HG03280 (cell line): ENCODE measurements around the gene MATN1.
A peak's percentile ranks its signal among the peaks of the same experiment; 100 is the strongest.
"Not testable (repeated sequence)": the region's sequence is repeated elsewhere in the genome, so short reads cannot be mapped to it uniquely, and the experiment has no call there.

Experiments used
- ATAC-seq: cut with Tn5 transposase; IDR thresholded peaks from one replicate; pipeline ENCODE4 v1.9.1; 2021; ENCODE audit warnings: mild to moderate bottlenecking, moderate library complexity; ENCODE audit not compliant: unreplicated experiment

MATN1 gene, protein sequence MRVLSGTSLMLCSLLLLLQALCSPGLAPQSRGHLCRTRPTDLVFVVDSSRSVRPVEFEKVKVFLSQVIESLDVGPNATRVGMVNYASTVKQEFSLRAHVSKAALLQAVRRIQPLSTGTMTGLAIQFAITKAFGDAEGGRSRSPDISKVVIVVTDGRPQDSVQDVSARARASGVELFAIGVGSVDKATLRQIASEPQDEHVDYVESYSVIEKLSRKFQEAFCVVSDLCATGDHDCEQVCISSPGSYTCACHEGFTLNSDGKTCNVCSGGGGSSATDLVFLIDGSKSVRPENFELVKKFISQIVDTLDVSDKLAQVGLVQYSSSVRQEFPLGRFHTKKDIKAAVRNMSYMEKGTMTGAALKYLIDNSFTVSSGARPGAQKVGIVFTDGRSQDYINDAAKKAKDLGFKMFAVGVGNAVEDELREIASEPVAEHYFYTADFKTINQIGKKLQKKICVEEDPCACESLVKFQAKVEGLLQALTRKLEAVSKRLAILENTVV

DNA sequence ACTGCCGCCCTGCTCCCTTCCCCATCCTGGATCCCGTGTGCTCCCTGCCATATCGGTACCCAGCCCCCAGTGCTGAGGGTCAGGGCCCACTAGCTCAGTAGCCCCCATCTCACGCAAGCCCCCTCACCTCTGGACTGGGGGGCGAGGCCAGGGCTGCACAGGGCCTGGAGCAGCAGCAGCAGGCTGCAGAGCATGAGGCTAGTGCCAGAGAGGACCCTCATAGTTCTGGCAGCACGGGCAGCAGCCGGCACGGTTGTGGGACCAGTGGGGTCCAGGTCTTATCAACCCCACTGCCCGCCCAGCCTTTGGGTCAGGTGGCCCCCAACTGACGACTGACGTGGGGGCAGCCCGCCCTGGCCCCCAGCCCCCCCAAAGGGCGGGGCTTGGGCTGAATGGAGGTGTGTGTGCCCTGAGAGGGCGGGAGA, at the start of gene MATN1:
TSS of gene MATN1 (minus strand) at position 255 of the 425 bp plus-strand sequence. CDS start at position 221, 34 bp downstream.
- no peak for ATAC-seq

DNA sequence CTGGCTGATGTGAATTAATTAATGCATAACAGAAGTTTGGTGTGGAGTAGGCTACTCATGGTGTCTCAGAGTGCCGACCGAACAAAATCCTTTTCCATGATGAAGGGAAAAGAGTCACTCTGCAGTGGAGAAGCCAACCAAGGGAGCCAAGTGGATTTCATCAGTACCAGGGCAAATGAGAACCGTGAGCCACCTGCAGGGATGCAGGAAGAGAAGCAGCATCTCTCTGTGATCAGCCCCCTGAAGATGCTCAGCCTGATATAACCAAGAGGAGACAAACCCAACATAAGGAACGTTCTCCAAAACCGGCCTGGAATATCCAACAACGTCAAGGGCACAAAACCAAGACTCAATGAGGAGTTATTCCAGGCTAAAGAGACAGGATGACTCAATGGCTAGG, 47.6 kb upstream of the MATN1 start:
- ATAC-seq = no peak

DNA sequence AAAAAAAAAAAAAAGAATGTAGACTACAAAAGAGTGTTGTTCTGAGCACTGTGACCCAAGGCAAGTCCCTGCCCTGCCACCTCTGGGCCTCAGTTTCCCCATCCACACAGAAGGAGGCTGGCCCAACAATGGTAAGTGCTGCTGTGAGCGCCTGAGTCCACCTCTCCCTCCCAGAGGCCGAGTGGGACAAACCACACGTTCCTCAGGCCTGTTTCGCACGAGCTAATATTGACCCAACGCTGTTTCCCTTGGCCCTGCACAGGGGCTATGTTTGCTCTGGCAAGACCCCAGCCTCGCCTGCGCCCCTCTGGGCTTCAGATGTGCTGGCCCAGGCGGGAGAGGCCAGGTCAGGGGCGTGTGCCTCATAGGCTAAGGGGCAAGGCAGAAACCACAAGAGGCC, 46.8 kb upstream of the MATN1 start:
- ATAC-seq = no peak

DNA sequence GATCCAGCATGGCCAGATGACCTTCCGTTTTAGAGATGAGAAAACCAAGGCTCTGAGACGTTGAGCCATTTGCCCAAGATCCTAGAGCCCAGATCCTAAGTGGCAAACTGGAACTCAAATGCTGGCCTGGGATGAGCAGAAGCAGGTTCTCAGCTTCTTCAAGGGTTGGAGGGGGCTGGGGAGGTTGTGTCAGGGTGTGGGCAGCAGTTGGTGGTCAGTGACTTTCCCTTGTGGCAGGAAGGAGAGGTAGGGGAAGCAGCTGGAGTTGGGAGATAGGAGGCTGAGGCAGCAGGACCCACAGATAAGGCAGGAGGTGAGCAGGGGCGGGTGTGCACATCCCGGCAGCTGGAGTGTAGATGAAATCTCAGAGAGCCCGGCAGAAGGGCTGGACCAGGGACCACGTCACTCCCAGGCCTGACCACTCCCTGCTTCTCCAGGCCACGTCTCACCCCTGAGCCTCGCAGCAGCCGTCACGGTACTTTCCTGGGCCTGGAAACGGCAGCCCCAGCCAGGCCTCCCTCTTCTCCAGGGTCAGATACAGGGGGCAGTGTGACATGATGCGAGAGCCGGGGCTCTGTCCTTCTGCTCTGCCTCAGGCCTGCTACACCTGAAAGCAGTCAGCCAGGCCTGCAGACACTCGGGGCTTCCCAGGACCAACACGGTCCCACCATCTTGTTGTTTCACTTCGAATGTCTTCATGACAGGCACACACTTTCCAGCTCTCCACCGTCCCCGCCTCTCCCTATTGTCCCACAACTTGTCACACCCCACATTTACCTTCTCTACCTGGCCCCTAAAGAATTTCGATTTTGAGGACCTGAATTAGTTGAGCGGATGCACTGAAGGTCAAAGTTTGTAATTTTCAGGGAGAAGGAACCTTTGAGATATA, 45.7 kb upstream of the MATN1 start:
- no peak for ATAC-seq

DNA sequence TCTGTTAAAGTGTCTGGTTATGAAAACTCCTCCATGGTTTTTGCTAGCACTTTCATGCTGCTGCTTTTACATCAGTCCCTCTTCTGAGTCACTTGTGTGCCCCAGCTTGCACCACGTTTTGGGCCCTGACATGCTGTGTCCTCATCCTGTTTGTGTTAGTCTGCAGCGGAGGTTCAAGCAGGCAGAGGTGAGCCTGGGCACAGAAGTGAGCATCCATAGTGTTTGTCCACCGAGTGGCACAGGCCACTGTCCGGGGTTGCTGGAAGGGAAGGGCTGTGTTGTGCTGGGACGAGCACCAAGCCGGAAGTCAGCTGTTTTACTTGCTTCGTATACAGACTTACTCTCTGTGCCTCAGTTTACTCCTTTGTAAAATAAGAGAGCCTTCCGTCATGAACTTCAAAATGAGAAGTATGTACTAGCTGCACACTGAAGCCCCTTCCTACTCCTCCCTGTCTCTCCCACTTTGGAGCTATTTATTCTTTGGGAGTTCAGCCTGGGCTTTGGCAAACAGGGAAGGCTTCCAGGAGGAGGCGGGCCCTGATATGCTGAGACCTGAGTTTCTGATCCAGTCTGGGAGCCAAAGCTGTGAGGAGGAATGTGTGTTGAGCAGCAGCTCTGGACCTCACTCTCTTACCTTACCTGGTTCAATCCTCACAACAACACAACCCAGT, 44.9 kb upstream of the MATN1 start:
- no peak for ATAC-seq

DNA sequence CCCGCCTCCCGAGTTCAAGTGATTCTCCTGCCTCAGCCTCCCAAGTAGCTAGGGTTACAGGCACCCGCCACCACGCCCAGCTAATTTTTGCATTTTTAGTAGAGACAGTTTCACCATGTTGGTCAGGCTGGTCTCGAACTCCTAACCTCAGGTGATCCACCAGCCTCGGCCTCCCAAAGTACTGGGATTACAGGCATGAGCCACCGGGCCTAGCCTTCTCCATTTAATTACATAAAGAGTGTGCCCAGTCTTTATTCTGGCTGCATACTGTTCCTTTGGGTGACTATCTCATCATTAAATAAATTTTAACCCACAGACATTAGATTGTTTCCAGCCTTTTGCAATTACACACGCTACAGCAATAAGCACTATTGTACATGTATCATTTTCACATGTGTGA, 43.6 kb upstream of the MATN1 start:
- not testable (repeated sequence) for ATAC-seq

DNA sequence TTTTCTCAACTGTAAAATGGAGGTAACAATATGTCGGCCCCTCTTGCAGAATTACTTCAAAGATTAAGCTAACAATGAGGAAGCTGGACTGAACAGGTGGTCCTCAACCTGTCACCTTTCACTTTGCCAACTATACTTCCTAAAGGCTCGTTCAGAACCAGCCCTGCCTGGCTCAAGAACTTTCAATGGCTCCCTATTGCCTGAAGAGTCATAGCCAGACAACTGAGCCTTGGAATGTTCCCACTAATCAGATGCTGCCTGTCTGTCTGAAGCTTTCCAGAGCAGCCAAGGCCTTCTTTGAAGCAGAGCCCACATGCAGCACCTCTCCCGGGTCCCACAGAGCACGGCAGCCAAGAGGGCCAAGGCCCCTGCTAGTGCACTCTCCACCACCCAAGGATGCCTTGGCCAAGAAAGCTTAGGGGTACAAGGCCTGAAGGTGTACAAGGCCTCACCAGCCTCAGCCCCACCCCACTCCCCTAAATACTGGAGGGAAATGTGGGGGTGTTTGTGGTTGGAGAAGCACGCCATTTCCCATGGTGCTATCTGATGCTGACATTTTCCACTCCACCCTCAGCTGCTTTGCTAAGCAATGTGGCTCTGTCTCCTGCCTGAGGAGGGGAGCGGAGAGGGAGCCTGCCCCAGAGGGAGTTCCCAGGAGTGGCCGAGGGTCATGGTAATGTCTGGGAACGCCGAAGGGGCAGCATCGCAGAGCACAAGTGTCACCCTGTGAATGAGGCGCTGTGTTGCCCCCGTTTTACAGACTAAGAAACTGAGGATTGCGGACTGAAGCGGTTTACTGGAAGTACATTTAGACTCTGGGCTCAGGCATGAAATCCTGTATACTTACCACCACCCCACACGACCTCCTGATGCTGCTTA, 42.4 kb upstream of the MATN1 start:
- ATAC-seq = peak; percentile 3

DNA sequence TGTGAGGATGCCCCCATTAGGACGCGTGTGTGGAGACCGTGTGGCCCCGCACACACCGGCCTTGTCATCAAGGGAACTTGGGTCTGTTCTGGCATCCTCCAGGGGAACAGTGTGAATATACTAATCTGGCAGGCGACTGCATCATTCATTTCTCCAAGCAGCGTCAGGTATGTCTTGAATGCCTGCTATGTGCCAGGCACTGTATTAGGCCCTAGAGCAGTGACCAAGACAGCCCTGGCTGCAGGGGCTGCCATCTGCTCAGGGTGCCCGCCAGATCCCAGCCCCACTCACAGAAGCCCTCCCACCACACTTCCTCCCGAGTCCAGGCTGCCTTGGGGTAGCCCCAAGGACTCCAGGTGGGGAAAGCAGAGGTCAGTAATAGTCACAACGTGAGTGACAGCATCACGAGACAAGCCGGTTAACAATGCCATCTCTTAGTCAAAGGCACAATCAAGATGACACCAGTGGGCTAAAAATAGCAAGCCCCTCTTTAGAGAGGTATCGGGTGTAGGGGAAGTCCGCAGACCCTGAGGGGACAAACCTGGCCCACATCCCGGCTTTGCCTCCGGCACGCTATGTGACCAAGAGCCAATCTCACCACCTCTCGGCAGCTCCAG, 41.7 kb upstream of the MATN1 start:
- peak; percentile 41 for ATAC-seq

DNA sequence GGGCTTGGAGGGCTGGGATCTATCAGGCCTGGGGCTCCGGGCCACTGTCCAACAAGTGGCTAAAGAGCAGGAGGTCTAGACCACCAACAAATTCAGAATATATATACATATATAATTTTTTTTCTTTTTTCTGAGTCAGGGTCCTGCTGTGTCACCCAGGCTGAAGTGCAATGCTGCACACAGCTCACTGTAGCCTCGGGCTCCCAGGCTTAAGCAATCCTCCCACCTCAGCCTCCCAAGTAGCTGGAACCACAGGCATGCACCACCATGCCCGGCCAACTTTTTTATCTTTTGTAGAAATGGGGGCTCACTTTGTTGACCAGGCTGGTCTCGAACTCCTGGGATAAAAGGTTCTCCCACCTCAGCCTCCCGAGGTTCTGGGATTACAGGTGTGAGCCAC, 41.0 kb upstream of the MATN1 start:
- ATAC-seq = no peak

DNA sequence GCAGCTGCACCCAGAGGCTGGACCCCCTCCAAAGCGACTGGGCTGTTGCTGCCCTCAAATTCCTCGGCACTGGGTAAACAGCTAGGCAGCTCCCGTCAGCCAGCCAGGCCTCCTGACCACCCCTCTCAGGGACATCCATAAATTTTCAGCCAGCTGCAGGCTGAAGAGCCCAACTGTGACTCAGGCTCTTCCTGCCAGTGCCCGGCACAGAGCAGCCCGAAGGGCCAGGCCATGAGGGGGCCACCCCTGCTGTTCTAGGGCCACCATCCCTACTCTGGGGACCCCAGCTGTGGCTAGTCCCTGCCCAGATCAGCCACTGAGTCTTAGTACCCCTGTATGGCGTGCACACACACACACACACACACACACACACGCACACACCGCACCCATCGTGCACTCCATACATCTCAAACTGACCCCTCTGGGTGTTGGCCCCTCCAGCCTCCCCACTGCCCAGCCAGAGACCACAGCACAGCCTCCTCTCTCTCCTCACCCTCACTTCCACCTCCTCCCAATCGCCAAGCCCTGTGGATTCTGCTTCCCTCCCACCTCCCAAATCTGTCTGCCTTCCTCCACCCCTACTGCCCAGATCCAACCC, 40.4 kb upstream of the MATN1 start:
- no peak for ATAC-seq

DNA sequence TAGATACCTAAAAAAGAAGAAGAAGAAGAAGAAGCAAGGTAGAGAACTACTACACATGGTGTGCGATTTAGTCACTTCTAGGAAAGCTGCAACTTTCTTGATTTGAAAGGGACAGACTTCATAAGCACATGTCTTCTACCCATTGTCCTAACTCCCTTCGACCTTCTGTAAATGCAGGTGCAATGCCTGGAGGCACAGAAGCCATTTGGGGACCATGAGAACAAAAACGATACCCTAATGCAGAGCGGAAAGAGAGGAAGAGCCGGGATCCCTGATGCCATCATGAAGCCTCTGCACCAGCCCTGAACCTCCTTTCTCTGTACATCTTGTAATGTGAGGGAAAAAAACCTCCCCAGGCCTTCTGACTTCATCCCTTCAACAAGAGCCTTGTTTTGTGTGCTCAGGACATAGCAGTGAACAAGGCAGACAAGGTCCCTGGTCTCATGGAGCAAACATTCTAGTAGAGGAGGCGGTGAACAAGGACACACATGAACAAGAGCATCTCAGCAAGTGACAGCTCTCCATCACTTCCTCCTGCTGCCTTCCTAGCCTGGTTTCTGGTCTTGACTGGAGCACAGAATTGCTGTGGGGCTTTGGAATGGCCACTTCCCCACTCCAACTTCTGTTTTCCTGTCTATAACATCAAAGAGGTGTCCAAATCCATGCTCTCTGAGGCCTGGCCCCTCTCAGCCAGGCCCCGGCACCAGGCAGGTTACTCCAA, 39.7 kb upstream of the MATN1 start:
- ATAC-seq = no peak

DNA sequence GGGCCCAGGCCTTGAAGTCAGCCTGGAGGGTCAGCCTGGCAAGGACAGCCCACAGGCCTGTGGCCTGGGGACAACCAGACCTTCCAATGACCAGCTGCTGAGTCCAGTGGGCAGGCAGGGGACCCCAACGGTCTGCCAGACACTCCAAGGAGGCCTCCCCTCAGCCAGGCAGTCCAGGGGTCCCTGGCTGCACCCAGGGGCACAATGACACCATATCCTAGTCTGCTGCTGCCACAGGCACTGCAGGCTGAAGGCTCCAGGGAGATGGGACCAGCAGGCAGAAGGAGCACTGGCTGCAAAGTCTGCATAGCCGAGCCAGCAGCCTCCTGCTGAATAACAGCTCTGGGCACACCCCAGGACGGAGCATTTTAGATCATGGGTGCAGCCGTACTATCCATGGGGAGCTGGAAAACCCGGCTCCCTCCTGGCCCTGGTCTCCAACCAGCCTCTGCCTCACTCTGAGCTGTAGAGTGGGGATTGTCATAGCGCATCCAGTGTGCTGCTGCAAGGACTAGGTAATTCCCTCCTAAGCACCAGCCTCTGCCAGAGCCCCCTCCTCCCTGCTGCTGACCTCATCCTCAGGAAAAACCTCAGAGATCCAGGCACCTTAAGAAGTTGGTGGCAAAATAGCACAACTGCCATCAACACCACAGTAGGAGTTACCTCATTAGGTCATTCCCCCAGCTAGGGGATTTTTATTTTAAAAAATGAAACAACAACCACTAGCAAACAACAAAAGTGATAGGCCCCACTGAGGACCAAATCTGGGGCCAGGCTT, 39.0 kb upstream of the MATN1 start:
- ATAC-seq = no peak

DNA sequence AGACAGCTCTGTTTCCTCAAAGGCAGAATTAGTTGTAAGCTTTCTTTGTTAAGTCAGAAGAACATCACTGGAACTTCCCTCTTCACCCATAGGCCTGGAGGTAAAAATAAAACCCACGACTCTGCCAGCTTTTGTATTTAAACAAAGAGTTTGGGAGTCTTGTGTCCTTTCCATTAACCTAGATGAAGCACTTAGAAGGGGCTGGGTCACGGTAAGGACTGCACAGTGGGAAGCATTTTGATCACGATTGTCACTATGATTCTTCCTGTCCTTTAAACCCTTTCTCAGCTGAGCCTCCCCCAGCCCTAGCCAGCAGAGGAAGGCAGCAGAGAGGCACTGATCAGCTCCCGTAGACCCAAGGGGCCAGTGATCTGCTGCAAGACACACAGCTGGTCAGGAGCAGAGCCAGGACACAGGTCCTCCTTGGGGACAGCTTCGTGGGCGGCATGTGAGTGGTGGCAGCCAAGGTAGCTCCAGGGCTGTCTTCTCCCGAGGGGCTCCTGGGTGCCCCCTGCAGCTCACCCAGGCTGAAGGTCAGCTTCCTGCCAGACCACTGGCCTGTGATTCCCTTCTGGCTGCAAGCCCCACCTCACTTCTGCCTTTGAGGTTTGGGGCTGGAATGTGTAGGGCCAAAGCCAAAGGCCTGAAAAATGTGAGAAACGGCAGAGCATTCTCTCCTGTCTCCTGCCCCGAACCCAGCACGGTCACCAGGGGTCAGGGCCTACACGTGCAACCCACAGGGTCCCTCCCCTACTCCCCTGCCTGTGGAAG, 38.2 kb upstream of the MATN1 start:
- no peak for ATAC-seq

DNA sequence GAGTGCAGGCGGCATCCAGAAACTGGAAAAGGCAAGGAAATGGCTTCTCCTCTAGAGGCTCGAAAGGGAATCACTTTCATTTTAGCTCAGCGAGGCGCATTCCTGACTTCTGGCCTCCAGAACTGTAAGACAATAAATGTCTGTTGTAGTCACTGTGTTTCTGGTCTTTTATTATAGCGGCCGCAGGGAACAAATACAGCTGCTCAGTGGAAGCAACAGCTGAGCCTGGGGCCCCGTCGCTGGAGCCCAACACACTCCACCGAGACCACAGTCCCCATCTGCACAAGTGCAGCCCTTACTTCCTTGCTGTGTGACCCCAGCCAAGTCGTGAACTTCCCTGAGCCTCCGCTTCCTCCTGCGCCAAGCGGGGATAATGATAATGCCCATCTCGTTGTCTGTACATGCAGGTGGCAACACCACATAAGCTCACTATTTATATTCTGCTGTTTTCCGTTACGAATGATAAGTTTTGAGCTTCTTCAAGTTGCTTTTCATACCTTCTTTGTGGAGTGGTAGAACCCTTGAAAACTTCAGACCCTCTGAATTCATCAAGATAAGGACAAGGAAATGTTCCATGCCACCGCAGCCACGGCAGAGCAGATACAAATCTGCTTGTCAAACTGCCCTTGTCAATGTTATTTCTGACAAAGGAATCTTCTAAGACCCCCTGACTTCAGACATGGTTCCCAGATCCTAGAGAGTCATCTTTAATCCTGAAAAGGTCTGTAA, 37.4 kb upstream of the MATN1 start:
- ATAC-seq = no peak

DNA sequence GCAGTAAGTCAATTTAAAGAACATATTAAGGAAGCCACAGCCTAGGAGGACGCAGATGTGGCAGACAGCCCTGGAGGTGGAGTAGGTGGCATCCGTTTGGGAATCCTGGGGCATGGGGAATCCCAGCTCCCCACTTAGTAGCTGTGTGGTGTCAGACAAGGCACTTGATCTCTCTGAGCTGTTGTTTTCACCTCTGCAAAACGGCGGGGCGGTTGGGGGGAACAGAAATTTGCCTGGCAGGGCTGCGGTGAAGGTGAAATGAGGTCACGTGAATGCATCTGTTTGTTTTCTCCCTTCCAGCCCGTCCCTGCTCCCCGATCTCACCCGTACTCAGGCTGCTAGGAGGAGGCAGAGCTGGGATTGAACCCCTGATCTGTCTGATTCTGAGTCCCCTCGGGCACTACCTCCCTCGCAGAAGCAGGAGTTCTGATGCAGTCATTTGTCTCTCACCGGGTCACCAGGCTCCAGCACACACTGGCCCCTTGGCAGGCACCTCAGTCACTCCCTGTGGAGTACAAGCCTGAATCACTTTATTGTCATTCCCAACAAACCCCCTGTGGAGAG, 36.4 kb upstream of the MATN1 start:
- no peak for ATAC-seq

DNA sequence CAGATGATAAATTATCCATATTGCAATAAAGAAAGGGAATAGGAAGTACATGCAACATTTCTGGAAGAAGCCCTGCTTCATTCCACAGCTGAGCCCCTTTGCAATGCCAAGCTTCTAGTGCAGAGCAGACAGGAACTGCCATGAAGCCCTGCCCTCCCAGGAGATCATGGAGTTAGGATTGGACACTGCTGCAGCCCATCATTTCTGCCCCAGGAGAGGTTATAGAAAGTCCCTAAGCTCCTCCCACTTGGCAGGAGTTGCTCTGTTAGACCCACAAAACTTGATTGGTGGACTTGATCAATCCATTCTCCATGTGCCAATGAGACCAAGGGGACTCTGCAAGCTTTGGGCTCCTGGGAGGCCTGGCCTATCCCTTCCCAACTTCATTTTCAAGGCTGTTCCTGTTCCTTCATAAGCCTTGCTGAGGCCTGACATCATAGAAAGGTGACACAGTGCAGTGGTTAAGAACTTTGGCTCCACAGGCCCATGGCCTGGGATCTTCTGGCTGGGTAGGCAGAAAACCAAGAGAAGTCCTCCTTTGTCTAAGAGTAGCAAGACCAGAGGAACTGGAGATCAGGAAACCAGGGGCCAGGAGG, 35.5 kb upstream of the MATN1 start:
- ATAC-seq = no peak
